ENCODE measurements around the gene PTX4.

- TF ChIP-seq, protein P1, sequence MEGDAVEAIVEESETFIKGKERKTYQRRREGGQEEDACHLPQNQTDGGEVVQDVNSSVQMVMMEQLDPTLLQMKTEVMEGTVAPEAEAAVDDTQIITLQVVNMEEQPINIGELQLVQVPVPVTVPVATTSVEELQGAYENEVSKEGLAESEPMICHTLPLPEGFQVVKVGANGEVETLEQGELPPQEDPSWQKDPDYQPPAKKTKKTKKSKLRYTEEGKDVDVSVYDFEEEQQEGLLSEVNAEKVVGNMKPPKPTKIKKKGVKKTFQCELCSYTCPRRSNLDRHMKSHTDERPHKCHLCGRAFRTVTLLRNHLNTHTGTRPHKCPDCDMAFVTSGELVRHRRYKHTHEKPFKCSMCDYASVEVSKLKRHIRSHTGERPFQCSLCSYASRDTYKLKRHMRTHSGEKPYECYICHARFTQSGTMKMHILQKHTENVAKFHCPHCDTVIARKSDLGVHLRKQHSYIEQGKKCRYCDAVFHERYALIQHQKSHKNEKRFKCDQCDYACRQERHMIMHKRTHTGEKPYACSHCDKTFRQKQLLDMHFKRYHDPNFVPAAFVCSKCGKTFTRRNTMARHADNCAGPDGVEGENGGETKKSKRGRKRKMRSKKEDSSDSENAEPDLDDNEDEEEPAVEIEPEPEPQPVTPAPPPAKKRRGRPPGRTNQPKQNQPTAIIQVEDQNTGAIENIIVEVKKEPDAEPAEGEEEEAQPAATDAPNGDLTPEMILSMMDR (IDR thresholded peaks at IDR 0.05): no peak
- no peak for TF ChIP-seq POLR2A (IDR thresholded peaks at IDR 0.05)
Measured at GRCh38 chr16:1510941-1511351, 22.2 kb upstream of the PTX4 start.

Measured in right lobe of liver (tissue), 4 donors.